Keratinocyte (primary cell): Measurements from ENCODE around the gene MED9. TPM values are rescaled to one million over a fixed set of nuclear protein-coding genes. Genes with fewer than 3 reads are reported as not detected.

Experiments
- DNase-seq: peaks from one replicate; pipeline ENCODE4 v3.0.0-alpha.2; 2011; ENCODE audit warnings: low read depth, missing footprints, low spot score
- FAIRE-seq: peaks from 2 replicates; lab custom pipeline; 2011; peaks lifted over from hg19 to GRCh38; lab: Jason Lieb, UNC
- H2AFZ ChIP-seq: 2 replicates; pipeline ENCODE4 v1.6.0; 2012; ENCODE audit warnings: low read length, control low read depth, inconsistent platforms; ENCODE audit not compliant: control insufficient read depth
- H3K27ac ChIP-seq: 2 replicates; pipeline ENCODE4 v1.5.1; 2011; ENCODE audit warnings: low read length; ENCODE audit not compliant: control insufficient read depth, insufficient read depth
- H3K27me3 ChIP-seq: 3 replicates; pipeline ENCODE4 v1.6.0; 2011; ENCODE audit warnings: low read length; ENCODE audit not compliant: control insufficient read depth, insufficient read depth; ENCODE audit errors: extremely low read depth
- H3K36me3 ChIP-seq, 2 experiments: 2 replicates in 1 of 2; 3 replicates in 1 of 2; pipeline ENCODE4 v1.5.1; 2011; ENCODE audit warnings: low read length in 2 of 2, mild to moderate bottlenecking in 1 of 2; ENCODE audit not compliant: control insufficient read depth in 2 of 2, insufficient read depth in 2 of 2; ENCODE audit errors: extremely low read depth in 1 of 2
- H3K4me1 ChIP-seq: 3 replicates; pipeline ENCODE4 v1.5.1; 2011; ENCODE audit warnings: low read length; ENCODE audit not compliant: control insufficient read depth, insufficient read depth; ENCODE audit errors: extremely low read depth
- H3K4me2 ChIP-seq: 3 replicates; pipeline ENCODE4 v1.6.0; 2011; ENCODE audit warnings: low read depth, low read length; ENCODE audit not compliant: control insufficient read depth, insufficient read depth; ENCODE audit errors: extremely low read depth
- H3K4me3 ChIP-seq, 3 experiments: fragments of 200-600 bp in 1 of 3; sonication (generic) in 1 of 3; 2 replicates in 2 of 3; 3 replicates in 1 of 3; pipeline ENCODE4 v1.5.1; 2011 to 2016; ENCODE audit warnings: low read length in 3 of 3, mild to moderate bottlenecking in 3 of 3, control low read depth in 2 of 3, inconsistent platforms in 1 of 3, low read depth in 1 of 3, mixed read lengths in 1 of 3, mixed run types in 1 of 3, moderate library complexity in 1 of 3; ENCODE audit not compliant: control insufficient read depth in 2 of 3, insufficient read depth in 2 of 3; ENCODE audit errors: extremely low read depth in 1 of 3
- H3K79me2 ChIP-seq: 2 replicates; pipeline ENCODE4 v1.6.0; 2012; ENCODE audit warnings: low read length; ENCODE audit not compliant: control insufficient read depth, insufficient read depth
- H3K9ac ChIP-seq: 3 replicates; pipeline ENCODE4 v1.6.0; 2011; ENCODE audit warnings: low read length; ENCODE audit not compliant: control insufficient read depth, insufficient read depth; ENCODE audit errors: extremely low read depth
- H3K9me1 ChIP-seq: 3 replicates; pipeline ENCODE4 v1.6.0; 2011; ENCODE audit warnings: low read length; ENCODE audit not compliant: control insufficient read depth, insufficient read depth; ENCODE audit errors: extremely low read depth
- H3K9me3 ChIP-seq: 2 replicates; pipeline ENCODE4 v1.5.1; 2012; ENCODE audit warnings: low read depth, low read length; ENCODE audit not compliant: control insufficient read depth
- H4K20me1 ChIP-seq: 3 replicates; pipeline ENCODE4 v1.6.0; 2011; ENCODE audit warnings: low read length; ENCODE audit not compliant: control insufficient read depth, insufficient read depth; ENCODE audit errors: extremely low read depth
- EZH2 ChIP-seq: IDR thresholded peaks from one replicate; pipeline ENCODE4 v1.6.1; 2012; ENCODE audit warnings: inconsistent platforms, mild to moderate bottlenecking, low read length, moderate library complexity
- dilution Hi-C: fragments of 300-500 bp; cut with MboI; formaldehyde crosslinking; loops from one replicate; pipeline ENCODE4 v1.7.0; 2020; ENCODE audit warnings: low sequenced_read_pairs; ENCODE audit not compliant: extremely low pct_ligation_motif_present
- polyA plus RNA-seq, 5 experiments: library from polyadenylated mRNA; depleted of rRNA in 3 of 5; stranded (reverse) in 3 of 5; stranded (forward) in 1 of 5; unstranded in 1 of 5; fragments of >200 nt; gene quantifications; 1 replicate in 1 of 5; 2 replicates in 3 of 5; 3 replicates in 1 of 5; pipeline versions ENCODE4 v1.2.1 to v1.2.3, GENCODE V29; 2011 to 2012; ENCODE audit warnings: missing spikeins in 2 of 5, low read depth in 1 of 5, low replicate concordance in 1 of 5
- TF ChIP-seq, protein P1 (sequence below), 3 experiments: IDR thresholded peaks in 1 of 3; conservative IDR thresholded peaks in 1 of 3; optimal IDR thresholded peaks in 1 of 3; 2 replicates in 2 of 3; 3 replicates in 1 of 3; pipeline versions ENCODE3 to v1.5.1; 2011; ENCODE audit warnings: low read length in 3 of 3, mild to moderate bottlenecking in 3 of 3, moderate library complexity in 2 of 3, control low read depth in 1 of 3, inconsistent platforms in 1 of 3; ENCODE audit not compliant: insufficient read depth in 2 of 3; ENCODE audit errors: extremely low read depth in 1 of 3

The MED9 gene
- polyA plus RNA-seq, 1 donor (not counting 4 experiments of a cell fraction or from before 2014, with no cell fraction given) = 6.9 TPM

DNA sequence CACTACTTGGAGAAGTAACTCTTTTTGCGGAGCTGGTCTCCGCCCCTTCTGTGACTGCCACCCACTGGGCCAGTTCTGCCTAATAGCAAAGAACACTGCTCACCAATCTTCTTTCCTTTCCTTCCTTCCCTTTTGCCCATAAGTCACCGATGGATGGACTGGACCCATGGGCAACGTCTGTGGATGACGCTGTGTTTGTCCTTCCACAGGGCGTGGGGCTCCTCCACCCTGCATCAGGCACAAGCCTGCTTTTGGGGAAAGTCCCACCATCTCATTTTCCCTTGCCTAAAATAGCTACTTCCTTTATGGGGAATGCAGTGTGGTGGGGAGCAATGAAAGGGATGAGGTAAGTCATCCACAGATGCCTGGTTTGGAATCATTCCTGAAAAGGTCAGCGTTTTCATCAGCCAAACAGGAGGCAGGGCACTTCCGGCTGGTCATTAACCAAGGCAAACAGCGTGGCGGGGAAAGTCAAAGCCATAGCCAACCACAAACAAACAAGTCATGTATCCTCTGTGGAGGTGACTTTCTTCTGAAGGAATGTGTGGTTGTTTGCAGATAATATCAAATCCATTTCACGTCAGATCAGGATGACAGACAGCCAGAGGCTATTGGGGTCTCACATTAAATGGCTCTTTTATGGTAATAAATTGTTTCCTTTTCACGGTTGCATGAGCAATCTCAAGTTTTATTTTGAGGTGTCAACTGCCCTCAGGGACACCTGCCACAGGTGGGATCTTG is 30.7 kb upstream of the MED9 start:
- peaks cover 24% of the 10 kb centered on the region for H3K27me3 ChIP-seq
- DNase-seq = peak; percentile 28
- dilution Hi-C loops = no loop called here
- no peak for FAIRE-seq
- H3K4me1 ChIP-seq = no peaks in the 10 kb centered on the region
- H3K36me3 ChIP-seq = no peaks in the 10 kb centered on the region
- H3K9me1 ChIP-seq = no peaks in the 10 kb centered on the region
- H2AFZ ChIP-seq = no peak overlapping the region
- TF ChIP-seq, protein P1, sequence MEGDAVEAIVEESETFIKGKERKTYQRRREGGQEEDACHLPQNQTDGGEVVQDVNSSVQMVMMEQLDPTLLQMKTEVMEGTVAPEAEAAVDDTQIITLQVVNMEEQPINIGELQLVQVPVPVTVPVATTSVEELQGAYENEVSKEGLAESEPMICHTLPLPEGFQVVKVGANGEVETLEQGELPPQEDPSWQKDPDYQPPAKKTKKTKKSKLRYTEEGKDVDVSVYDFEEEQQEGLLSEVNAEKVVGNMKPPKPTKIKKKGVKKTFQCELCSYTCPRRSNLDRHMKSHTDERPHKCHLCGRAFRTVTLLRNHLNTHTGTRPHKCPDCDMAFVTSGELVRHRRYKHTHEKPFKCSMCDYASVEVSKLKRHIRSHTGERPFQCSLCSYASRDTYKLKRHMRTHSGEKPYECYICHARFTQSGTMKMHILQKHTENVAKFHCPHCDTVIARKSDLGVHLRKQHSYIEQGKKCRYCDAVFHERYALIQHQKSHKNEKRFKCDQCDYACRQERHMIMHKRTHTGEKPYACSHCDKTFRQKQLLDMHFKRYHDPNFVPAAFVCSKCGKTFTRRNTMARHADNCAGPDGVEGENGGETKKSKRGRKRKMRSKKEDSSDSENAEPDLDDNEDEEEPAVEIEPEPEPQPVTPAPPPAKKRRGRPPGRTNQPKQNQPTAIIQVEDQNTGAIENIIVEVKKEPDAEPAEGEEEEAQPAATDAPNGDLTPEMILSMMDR (optimal IDR thresholded peaks at IDR 0.05 in 1 of 3, IDR thresholded peaks at IDR 0.05 in 1 of 3, conservative IDR thresholded peaks at IDR 0.05 in 1 of 3; ENCODE audit: extremely low read depth in 1 of 3, insufficient read depth in 2 of 3, low read length in 3 of 3) = no peak
- no peak for TF ChIP-seq EZH2
- no peak overlapping the region for H3K4me3 ChIP-seq
- H3K27ac ChIP-seq = no peak overlapping the region
- no peak overlapping the region for H3K9ac ChIP-seq
- peaks cover 4% of the 10 kb centered on the region for H4K20me1 ChIP-seq
- H3K79me2 ChIP-seq = no peaks in the 10 kb centered on the region
- H3K4me2 ChIP-seq = no peak overlapping the region
- no peaks in the 10 kb centered on the region for H3K9me3 ChIP-seq

GRCh38 chr17:17446666-17447155 is 30.1 kb upstream of the MED9 start:
- FAIRE-seq (no peak), DNase-seq (no peak)
- Histone ChIP-seq H3K9me3 (no peaks in the 10 kb centered on the region), H3K9me1 (no peaks in the 10 kb centered on the region), H3K79me2 (no peaks in the 10 kb centered on the region), H4K20me1 (peaks cover 4% of the 10 kb centered on the region), H2AFZ (no peak overlapping the region), H3K4me3 (no peak overlapping the region), H3K4me1 (no peaks in the 10 kb centered on the region), H3K36me3 (no peaks in the 10 kb centered on the region), H3K27me3 (peaks cover 24% of the 10 kb centered on the region), H3K9ac (no peak overlapping the region), H3K27ac (no peak overlapping the region), H3K4me2 (no peak overlapping the region)
- dilution Hi-C loops = no loop called here
- TF ChIP-seq EZH2 = no peak
- TF ChIP-seq, protein P1 (optimal IDR thresholded peaks at IDR 0.05 in 1 of 3, IDR thresholded peaks at IDR 0.05 in 1 of 3, conservative IDR thresholded peaks at IDR 0.05 in 1 of 3; ENCODE audit: extremely low read depth in 1 of 3, insufficient read depth in 2 of 3, low read length in 3 of 3) = no peak
